Colonic mucosa (tissue), 4 donors: ENCODE measurements around the gene FARP1. TPM values are rescaled to one million over a fixed set of nuclear protein-coding genes. Genes with fewer than 3 reads are reported as not detected.
"Not testable (repeated sequence)": the region's sequence is repeated elsewhere in the genome, so short reads cannot be mapped to it uniquely, and the experiment has no call there.

Experiments
- DNase-seq: peaks from one replicate; pipeline ENCODE4 v3.0.0-alpha.2; 2020
- H3K27ac ChIP-seq: fragments of 200-600 bp; one replicate; pipeline ENCODE4 v1.8.0; 2021
- H3K27me3 ChIP-seq: fragments of 200-600 bp; one replicate; pipeline ENCODE4 v1.8.0; 2021
- H3K36me3 ChIP-seq: fragments of 200-600 bp; one replicate; pipeline ENCODE4 v1.8.0; 2021
- H3K4me1 ChIP-seq: fragments of 200-600 bp; one replicate; pipeline ENCODE4 v1.8.0; 2021; ENCODE audit warnings: mild to moderate bottlenecking
- H3K4me3 ChIP-seq: fragments of 200-600 bp; one replicate; pipeline ENCODE4 v1.8.0; 2021
- H3K9ac ChIP-seq, 2 donors: one replicate each; pipeline ENCODE4 v1.7.0; 2013; ENCODE audit warnings: control low read depth in 2 of 2, low read depth in 2 of 2, low read length in 2 of 2
- H3K9me3 ChIP-seq: fragments of 200-600 bp; one replicate; pipeline ENCODE4 v1.8.0; 2021
- CTCF ChIP-seq: fragments of 200-600 bp; IDR thresholded peaks from one replicate; pipeline ENCODE4 v1.8.0; 2022; ENCODE audit warnings: antibody characterized with exemption, mild to moderate bottlenecking
- intact Hi-C: fragments of 100-400 bp; cut with DNase I; formaldehyde crosslinking; loops from one replicate; pipeline ENCODE4 v1.14.1; 2022
- total RNA-seq, 2 donors: library from RNA; stranded (reverse); fragmentation: NEBNext Ultra II Directional in 1 of 2; extraction: Animal tissue kit (Norgen Biotek cat#: 25700) in 1 of 2; gene quantifications; one replicate each; pipeline ENCODE4 v1.2.1, GENCODE V29; 2021
- donor health status: healthy.
- donor health status: DM: no; HTN: no; CAD: no.
- donor health status: DM: no; HTN: no; CAD: no.

The FARP1 gene
- total RNA-seq, 2 donors from 2014 or later: 39.1 to 53.5 TPM

GRCh38 chr13:98364647-98365046 lies 221.8 kb downstream of the FARP1 start:
- H3K27ac ChIP-seq: no peak overlapping the region
- H3K27me3 ChIP-seq: no peaks in the 10 kb centered on the region
- no peak overlapping the region for H3K4me3 ChIP-seq
- intact Hi-C loops: no loop called here
- no peaks in the 10 kb centered on the region for H3K4me1 ChIP-seq
- H3K9ac ChIP-seq: no peak overlapping the region
- DNase-seq: no peak
- H3K36me3 ChIP-seq: no peaks in the 10 kb centered on the region
- H3K9me3 ChIP-seq: no peaks in the 10 kb centered on the region
- no peak for TF ChIP-seq CTCF

- H3K9me3 ChIP-seq: no peaks in the 10 kb centered on the region
- intact Hi-C loops: no loop called here
- no peaks in the 10 kb centered on the region for H3K27me3 ChIP-seq
Measured at GRCh38 chr13:98365302-98365701, 222.4 kb downstream of the FARP1 start.

GRCh38 chr13:98366010-98366409 lies 223.1 kb downstream of the FARP1 start:
- no peak overlapping the region for H3K4me3 ChIP-seq
- TF ChIP-seq CTCF: no peak
- H3K36me3 ChIP-seq: no peaks in the 10 kb centered on the region
- no peak for DNase-seq
- no peaks in the 10 kb centered on the region for H3K4me1 ChIP-seq
- H3K9ac ChIP-seq: no peak overlapping the region
- H3K27me3 ChIP-seq: no peaks in the 10 kb centered on the region
- no peaks in the 10 kb centered on the region for H3K9me3 ChIP-seq
- no peak overlapping the region for H3K27ac ChIP-seq
- intact Hi-C loops: no loop called here

More at GRCh38 chr13:98365302-98365701, 222.4 kb downstream of the FARP1 start:
- Histone ChIP-seq H3K9ac (no peak overlapping the region), H3K36me3 (no peaks in the 10 kb centered on the region), H3K4me3 (no peak overlapping the region), H3K27ac (no peak overlapping the region), H3K4me1 (no peaks in the 10 kb centered on the region)
- DNase-seq: no peak
- no peak for TF ChIP-seq CTCF

- Histone ChIP-seq H3K9ac (no peak overlapping the region), H3K27ac (no peak overlapping the region), H3K36me3 (no peaks in the 10 kb centered on the region), H3K4me3 (no peak overlapping the region), H3K4me1 (no peaks in the 10 kb centered on the region), H3K9me3 (no peaks in the 10 kb centered on the region), H3K27me3 (no peaks in the 10 kb centered on the region)
- no peak for TF ChIP-seq CTCF
- intact Hi-C loops: no loop called here
- DNase-seq: no peak
Measured at GRCh38 chr13:98366443-98366842, 223.5 kb downstream of the FARP1 start.

- no peaks in the 10 kb centered on the region for H3K9me3 ChIP-seq
- H3K36me3 ChIP-seq: no peaks in the 10 kb centered on the region
- intact Hi-C loops: no loop called here
- no peak overlapping the region for H3K27ac ChIP-seq
- no peak overlapping the region for H3K9ac ChIP-seq
- TF ChIP-seq CTCF: no peak
- DNase-seq: no peak
- H3K27me3 ChIP-seq: no peaks in the 10 kb centered on the region
- H3K4me1 ChIP-seq: no peaks in the 10 kb centered on the region
- no peak overlapping the region for H3K4me3 ChIP-seq
Measured at GRCh38 chr13:98366959-98367358, 224.1 kb downstream of the FARP1 start.

GRCh38 chr13:98368019-98368418 lies 225.1 kb downstream of the FARP1 start:
- H3K9ac ChIP-seq: no peak overlapping the region
- no peaks in the 10 kb centered on the region for H3K27me3 ChIP-seq
- no peaks in the 10 kb centered on the region for H3K4me1 ChIP-seq
- no peak overlapping the region for H3K4me3 ChIP-seq
- intact Hi-C loops: no loop called here
- H3K9me3 ChIP-seq: no peaks in the 10 kb centered on the region
- H3K36me3 ChIP-seq: no peaks in the 10 kb centered on the region
- TF ChIP-seq CTCF: no peak
- H3K27ac ChIP-seq: peak overlapping the region; percentile 16
- DNase-seq: no peak

GRCh38 chr13:98369520-98369919 lies 226.6 kb downstream of the FARP1 start:
- H3K27ac ChIP-seq, H3K36me3 ChIP-seq, intact Hi-C loops, H3K27me3 ChIP-seq, H3K4me1 ChIP-seq, DNase-seq, H3K4me3 ChIP-seq, H3K9ac ChIP-seq, H3K9me3 ChIP-seq: not testable (repeated sequence)
